Muscle of leg (tissue), 11 donors: ENCODE data around the gene WWOX. TPM values are rescaled to one million over a fixed set of nuclear protein-coding genes. Genes with fewer than 3 reads are reported as not detected.

ENCODE experiments used
- DNase-seq: peaks from one replicate; pipeline ENCODE4 v3.0.0; 2013
- H3K27ac ChIP-seq: one replicate; pipeline ENCODE4 v1.5.1; 2013; ENCODE audit warnings: mild to moderate bottlenecking, low read length, control low read depth
- H3K27me3 ChIP-seq: one replicate; pipeline ENCODE4 v1.6.1; 2013; ENCODE audit warnings: low read length; ENCODE audit not compliant: control insufficient read depth, insufficient read depth
- H3K36me3 ChIP-seq: one replicate; pipeline ENCODE4 v1.6.1; 2013; ENCODE audit warnings: low read length; ENCODE audit not compliant: control insufficient read depth, insufficient read depth
- H3K4me1 ChIP-seq: one replicate; pipeline ENCODE4 v1.6.1; 2013; ENCODE audit warnings: low read length; ENCODE audit not compliant: control insufficient read depth, insufficient read depth
- H3K4me3 ChIP-seq: one replicate; pipeline ENCODE4 v1.5.1; 2013; ENCODE audit warnings: low read length, control low read depth
- H3K9me3 ChIP-seq: replicated peaks from 2 replicates; pipeline ENCODE4 v1.6.1; 2013; ENCODE audit warnings: low read depth, low read length; ENCODE audit not compliant: control insufficient read depth
- WGBS: methylation state at CpG from one replicate; pipeline ENCODE4 v1.1.5; 2013; ENCODE audit warnings: missing lambda C conversion rate; ENCODE audit not compliant: insufficient coverage; 5-methylcytosine and 5-hydroxymethylcytosine counted together
- polyA plus RNA-seq, 8 donors: library from polyadenylated mRNA; unstranded; fragments of 120-200 nt; gene quantifications; one replicate each; pipeline versions ENCODE4 v1.2.1 to v1.2.3, GENCODE V29; 2013; ENCODE audit warnings: inconsistent platforms in 1 of 8, low replicate concordance in 1 of 8; ENCODE audit not compliant: insufficient read length in 8 of 8, insufficient read depth in 1 of 8
- total RNA-seq: library from RNA; stranded (reverse); fragments of 120-200 nt; gene quantifications from one replicate; pipeline ENCODE4 v1.2.4, GENCODE V29; 2013

WWOX gene
- total and polyA plus RNA-seq, 9 donors = 8.1 to 15.8 (median 12.2) TPM

- Histone ChIP-seq H3K9me3 (no peaks in the 10 kb centered on the region), H3K4me1 (peaks cover 4% of the 10 kb centered on the region), H3K4me3 (no peak overlapping the region), H3K27ac (no peak overlapping the region), H3K27me3 (no peaks in the 10 kb centered on the region), H3K36me3 (no peaks in the 10 kb centered on the region)
- no CpG with 5 or more reads among the region's 3 CpGs for WGBS
- peak; percentile 90 for DNase-seq
Measured at GRCh38 chr16:78720416-78720815, 621.0 kb downstream of the WWOX start.

DNA sequence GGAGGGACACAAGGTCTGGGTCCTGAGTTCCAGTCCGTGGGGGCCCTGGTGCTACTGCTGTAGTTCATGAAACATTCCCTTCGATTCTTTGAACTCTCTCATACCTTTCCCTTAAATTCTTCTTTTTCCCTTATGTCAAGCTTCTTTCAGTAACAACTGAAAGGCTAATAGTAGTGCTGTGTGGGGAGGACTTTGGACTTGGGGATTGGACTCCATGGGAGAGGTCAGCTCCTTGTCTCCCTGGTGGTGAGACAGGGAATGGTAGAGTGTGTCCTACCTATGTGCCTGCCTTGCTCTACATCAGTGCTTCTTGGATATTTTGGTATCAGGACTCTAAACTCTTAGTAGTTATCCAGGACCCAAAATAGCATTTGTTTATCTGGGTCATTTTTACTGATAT is 628.1 kb downstream of the WWOX start:
- DNase-seq = no peak
- Histone ChIP-seq H3K36me3 (no peaks in the 10 kb centered on the region), H3K4me3 (no peak overlapping the region), H3K9me3 (no peaks in the 10 kb centered on the region), H3K27ac (no peak overlapping the region), H3K27me3 (no peaks in the 10 kb centered on the region), H3K4me1 (no peaks in the 10 kb centered on the region)
- WGBS = no CpG with 5 or more reads among the region's 2 CpGs

DNA sequence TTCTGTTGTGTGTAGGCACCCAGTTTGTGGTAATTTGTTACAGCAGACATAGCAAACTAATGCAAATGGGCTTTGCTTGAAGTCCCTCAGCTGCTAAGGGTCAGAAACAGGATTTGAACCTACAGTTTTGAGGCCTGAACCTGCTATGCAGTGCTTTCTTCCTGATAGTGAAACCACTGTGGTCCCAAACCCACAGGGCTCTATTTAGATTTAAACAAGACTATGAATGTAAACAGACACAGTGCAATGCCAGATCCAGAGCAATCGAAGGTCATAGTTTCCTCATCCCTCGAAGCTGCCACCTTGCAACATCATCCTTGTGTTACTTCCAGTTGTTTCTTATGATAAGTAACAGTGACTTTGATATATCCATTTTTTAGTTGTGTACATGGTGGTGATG is 630.2 kb downstream of the WWOX start:
- no peaks in the 10 kb centered on the region for H3K27me3 ChIP-seq
- no peak overlapping the region for H3K27ac ChIP-seq
- no CpG with 5 or more reads among the region's 2 CpGs for WGBS
- H3K4me1 ChIP-seq = no peaks in the 10 kb centered on the region
- DNase-seq = no peak
- no peak overlapping the region for H3K4me3 ChIP-seq
- no peaks in the 10 kb centered on the region for H3K36me3 ChIP-seq
- no peaks in the 10 kb centered on the region for H3K9me3 ChIP-seq

DNA sequence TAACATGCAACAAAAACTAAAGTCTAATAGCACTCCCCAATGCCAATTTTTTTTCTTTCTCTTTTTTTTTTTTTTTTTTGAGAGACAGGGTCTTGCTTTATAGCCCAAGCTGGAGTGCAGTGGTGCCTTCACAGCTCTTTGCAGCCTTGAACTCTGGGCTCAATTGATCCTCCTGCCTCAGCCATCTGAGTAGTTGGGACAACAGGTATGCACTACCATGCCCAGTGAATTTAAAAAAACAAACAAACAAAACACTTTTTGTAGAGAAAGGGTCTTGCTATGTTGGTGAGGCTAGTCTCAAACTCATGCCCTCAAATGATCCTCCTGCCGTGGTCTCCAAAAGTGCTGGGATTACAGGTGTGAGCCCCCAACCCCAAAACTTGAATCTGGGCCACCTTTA is 632.3 kb downstream of the WWOX start:
- DNase-seq = no peak
- Histone ChIP-seq H3K36me3 (no peaks in the 10 kb centered on the region), H3K4me3 (no peak overlapping the region), H3K9me3 (no peaks in the 10 kb centered on the region), H3K27me3 (no peaks in the 10 kb centered on the region), H3K4me1 (no peaks in the 10 kb centered on the region), H3K27ac (no peak overlapping the region)
- WGBS = no CpG with 5 or more reads among the region's 1 CpG

DNA sequence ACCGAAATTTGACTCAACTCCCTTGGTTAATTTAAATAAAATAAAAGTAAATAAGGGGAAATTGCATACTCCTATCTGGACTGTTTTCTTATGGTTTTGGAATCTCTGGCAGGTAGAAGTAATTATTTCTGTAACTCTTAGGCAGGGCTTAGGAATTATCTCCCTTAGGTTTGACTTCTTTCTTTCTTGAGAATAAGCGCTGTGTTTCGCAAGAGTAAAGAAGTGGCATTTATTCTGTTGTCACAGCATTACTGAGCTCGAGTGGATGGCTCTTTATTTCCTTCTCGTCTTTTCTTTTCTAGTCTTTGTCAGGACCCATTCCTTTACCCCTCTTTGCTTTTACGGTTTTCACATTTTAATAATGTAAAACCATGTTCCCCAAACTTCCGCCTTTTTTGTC is 633.2 kb downstream of the WWOX start:
- H3K4me1 ChIP-seq = no peaks in the 10 kb centered on the region
- H3K9me3 ChIP-seq = no peaks in the 10 kb centered on the region
- no peaks in the 10 kb centered on the region for H3K27me3 ChIP-seq
- no peaks in the 10 kb centered on the region for H3K36me3 ChIP-seq
- H3K27ac ChIP-seq = no peak overlapping the region
- H3K4me3 ChIP-seq = no peak overlapping the region
- WGBS = 87% methylated on average over 2 of the region's 7 CpGs
- no peak for DNase-seq

- Histone ChIP-seq H3K9me3 (no peaks in the 10 kb centered on the region), H3K36me3 (no peaks in the 10 kb centered on the region), H3K4me3 (no peak overlapping the region), H3K4me1 (peaks cover 3% of the 10 kb centered on the region), H3K27ac (no peak overlapping the region), H3K27me3 (no peaks in the 10 kb centered on the region)
- 73% methylated on average over 3 of the region's 6 CpGs for WGBS
- DNase-seq = no peak
Measured at GRCh38 chr16:78735337-78735736, 635.9 kb downstream of the WWOX start.

GRCh38 chr16:78737630-78738029 is 638.2 kb downstream of the WWOX start:
- WGBS = no CpG with 5 or more reads among the region's 2 CpGs
- H3K4me3 ChIP-seq = no peak overlapping the region
- H3K9me3 ChIP-seq = no peaks in the 10 kb centered on the region
- DNase-seq = no peak
- no peaks in the 10 kb centered on the region for H3K36me3 ChIP-seq
- peaks cover 4% of the 10 kb centered on the region for H3K4me1 ChIP-seq
- H3K27ac ChIP-seq = no peak overlapping the region
- no peaks in the 10 kb centered on the region for H3K27me3 ChIP-seq

- H3K4me1 ChIP-seq = peaks cover 4% of the 10 kb centered on the region
- no peaks in the 10 kb centered on the region for H3K27me3 ChIP-seq
- no peak for DNase-seq
- no peak overlapping the region for H3K4me3 ChIP-seq
- WGBS = 69% methylated on average over 4 of the region's 5 CpGs
- H3K27ac ChIP-seq = no peak overlapping the region
- H3K9me3 ChIP-seq = no peaks in the 10 kb centered on the region
- no peaks in the 10 kb centered on the region for H3K36me3 ChIP-seq
Measured at GRCh38 chr16:78738557-78738956, 639.1 kb downstream of the WWOX start.

- Histone ChIP-seq H3K27ac (no peak overlapping the region), H3K4me1 (peaks cover 12% of the 10 kb centered on the region), H3K36me3 (no peaks in the 10 kb centered on the region), H3K9me3 (no peaks in the 10 kb centered on the region), H3K27me3 (no peaks in the 10 kb centered on the region), H3K4me3 (no peak overlapping the region)
- DNase-seq = no peak
- 69% methylated on average over 12 of the region's 12 CpGs for WGBS
Measured at GRCh38 chr16:78740269-78740668, 640.8 kb downstream of the WWOX start.

DNA sequence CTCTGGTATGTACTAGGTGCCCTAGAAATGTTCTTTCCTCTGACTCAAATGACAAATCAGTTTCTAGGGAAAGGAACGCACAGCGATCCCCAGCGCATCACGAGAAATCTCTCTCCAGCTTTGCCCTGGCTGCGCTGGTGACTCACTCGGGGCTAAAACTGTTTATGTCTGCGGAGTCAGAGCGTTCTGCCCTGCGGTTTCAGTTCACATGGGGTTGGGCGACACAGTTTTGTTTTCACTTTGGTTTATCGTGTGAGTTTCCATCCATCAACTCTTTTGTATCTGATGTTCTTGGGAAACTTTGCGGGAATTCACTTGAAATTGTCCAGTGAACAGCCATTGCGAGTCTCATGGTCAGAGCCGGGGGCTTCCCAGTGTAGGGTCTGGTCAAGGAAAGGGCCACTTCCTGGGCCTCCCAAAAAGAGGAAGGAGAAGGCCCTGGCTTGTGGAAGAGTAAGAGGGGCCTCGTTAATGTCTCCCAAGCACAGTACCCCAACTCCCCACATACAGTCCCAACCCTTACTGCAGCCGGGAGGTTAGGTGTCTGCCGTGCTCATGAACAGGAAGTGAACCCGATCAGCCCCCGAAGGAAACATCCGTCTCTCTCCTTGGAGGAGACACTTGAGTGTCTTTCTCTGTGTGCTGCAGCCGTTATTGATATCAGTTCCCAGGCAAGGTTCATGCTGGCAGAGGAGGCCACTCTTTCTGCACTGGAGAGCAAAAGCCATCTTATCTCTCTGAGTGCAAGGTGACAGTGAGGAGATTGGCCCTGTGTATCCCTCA is 643.2 kb downstream of the WWOX start:
- no peaks in the 10 kb centered on the region for H3K36me3 ChIP-seq
- WGBS = 70% methylated on average over 11 of the region's 21 CpGs
- H3K27ac ChIP-seq = no peak overlapping the region
- peak; percentile 52 for DNase-seq
- peaks cover 21% of the 10 kb centered on the region for H3K4me1 ChIP-seq
- no peaks in the 10 kb centered on the region for H3K9me3 ChIP-seq
- H3K27me3 ChIP-seq = no peaks in the 10 kb centered on the region
- no peak overlapping the region for H3K4me3 ChIP-seq

DNA sequence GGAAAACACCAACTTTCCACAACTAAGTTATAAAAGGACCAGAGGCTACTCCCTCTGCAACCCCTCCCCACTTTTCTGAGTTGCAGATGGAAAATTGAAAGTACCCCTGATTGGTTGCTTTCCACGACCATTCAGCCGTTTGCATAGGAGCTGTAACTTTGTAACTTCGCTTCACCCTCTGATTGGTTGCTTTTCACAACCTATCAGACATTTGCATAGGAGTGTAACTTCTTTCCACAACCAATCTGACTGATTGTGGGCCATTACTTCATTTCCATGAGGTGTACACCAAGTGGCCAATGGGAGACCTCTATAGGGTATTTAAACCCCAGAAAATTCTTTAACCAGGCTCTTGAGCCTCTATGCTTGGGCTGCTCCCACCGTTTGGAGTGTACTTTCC is 644.1 kb downstream of the WWOX start:
- Histone ChIP-seq H3K4me1 (peaks cover 29% of the 10 kb centered on the region), H3K9me3 (no peaks in the 10 kb centered on the region), H3K36me3 (no peaks in the 10 kb centered on the region), H3K27me3 (no peaks in the 10 kb centered on the region), H3K4me3 (no peak overlapping the region), H3K27ac (no peak overlapping the region)
- WGBS = no CpG with 5 or more reads among the region's 4 CpGs
- no peak for DNase-seq
